HEK293 (cell line): Measurements from ENCODE around the gene SPATA25.

ENCODE experiments used
- TCF7L2 ChIP-seq: IDR thresholded peaks from 2 replicates; pipeline ENCODE4 v1.6.1; 2011; ENCODE audit warnings: low read depth, mild to moderate bottlenecking, inconsistent platforms, low read length, moderate library complexity, borderline replicate concordance
- ZNF140 ChIP-seq: fragments of 450-650 bp; formaldehyde crosslinking; IDR thresholded peaks from 2 replicates; pipeline ENCODE4 v1.5.1; 2016; ENCODE audit warnings: missing biosample characterization, missing genetic modification characterization
- ZNF311 ChIP-seq: fragments of 450-650 bp; formaldehyde crosslinking; IDR thresholded peaks from 2 replicates; pipeline ENCODE4 v1.5.1; 2017; ENCODE audit warnings: missing biosample characterization, missing genetic modification characterization, borderline replicate concordance
- ZNF654 ChIP-seq: fragments of 450-650 bp; formaldehyde crosslinking; IDR thresholded peaks from 2 replicates; pipeline ENCODE4 v1.5.1; 2016; ENCODE audit warnings: low read depth, missing biosample characterization, missing genetic modification characterization
- TF ChIP-seq, protein P1 (sequence below): fragments of 450-650 bp; formaldehyde crosslinking; IDR thresholded peaks from 2 replicates; pipeline ENCODE4 v1.5.1; 2016; ENCODE audit warnings: missing biosample characterization, missing genetic modification characterization
- TF ChIP-seq, protein P2 (sequence below): fragments of 450-650 bp; formaldehyde crosslinking; IDR thresholded peaks from 2 replicates; pipeline ENCODE4 v1.5.1; 2017; ENCODE audit warnings: missing biosample characterization, mild to moderate bottlenecking, missing genetic modification characterization, moderate library complexity
- TF ChIP-seq, protein P3 (sequence below): sonication (generic); formaldehyde crosslinking; IDR thresholded peaks from 2 replicates; pipeline ENCODE4 v1.8.1; 2022; ENCODE audit warnings: mild to moderate bottlenecking, moderate library complexity, missing genetic modification reagents
- TF ChIP-seq, protein P4 (sequence below): fragments of 450-650 bp; formaldehyde crosslinking; IDR thresholded peaks from 2 replicates; pipeline ENCODE4 v1.5.1; 2016; ENCODE audit warnings: missing biosample characterization, missing genetic modification characterization, low read depth

DNA sequence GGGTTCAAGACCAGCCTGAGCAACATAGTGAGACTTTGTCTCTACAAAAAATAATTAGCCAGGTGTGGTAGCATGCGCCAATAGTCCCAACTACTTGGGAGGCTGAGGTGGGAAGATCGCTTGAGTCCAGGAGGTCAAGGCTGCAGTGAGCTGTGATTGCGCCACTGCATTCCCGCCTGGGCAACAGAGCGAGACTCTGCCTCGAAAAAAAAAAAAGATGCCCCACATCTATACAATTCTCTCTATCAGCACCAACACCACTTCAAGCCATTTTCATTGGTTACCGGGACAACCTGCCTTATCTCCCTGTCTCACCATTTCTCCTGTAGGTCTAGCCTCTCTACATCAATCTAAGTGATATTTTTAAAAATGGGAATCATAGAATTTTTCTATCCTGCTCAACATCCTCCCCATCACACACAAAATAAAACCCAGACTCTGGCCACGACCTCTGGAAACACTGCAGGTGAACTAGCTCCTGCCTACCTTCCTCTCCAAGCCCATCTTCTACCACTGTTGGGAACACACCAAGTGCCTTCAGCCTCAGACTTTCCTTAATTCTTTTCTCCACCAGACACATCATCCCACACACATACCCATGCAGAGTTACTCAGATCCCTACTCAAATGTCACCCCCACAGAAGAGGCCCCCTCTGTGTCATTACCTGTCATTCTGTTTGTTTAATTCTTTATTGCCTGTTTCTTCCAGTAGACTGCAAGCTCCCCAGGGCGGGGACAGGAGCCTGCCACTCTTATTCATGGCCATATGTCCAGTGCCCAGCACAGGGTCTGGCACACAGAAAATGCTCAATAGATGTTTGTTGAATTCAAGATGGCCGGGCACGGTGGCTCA is 34.1 kb upstream of the SPATA25 start:
- TF ChIP-seq, protein P1, sequence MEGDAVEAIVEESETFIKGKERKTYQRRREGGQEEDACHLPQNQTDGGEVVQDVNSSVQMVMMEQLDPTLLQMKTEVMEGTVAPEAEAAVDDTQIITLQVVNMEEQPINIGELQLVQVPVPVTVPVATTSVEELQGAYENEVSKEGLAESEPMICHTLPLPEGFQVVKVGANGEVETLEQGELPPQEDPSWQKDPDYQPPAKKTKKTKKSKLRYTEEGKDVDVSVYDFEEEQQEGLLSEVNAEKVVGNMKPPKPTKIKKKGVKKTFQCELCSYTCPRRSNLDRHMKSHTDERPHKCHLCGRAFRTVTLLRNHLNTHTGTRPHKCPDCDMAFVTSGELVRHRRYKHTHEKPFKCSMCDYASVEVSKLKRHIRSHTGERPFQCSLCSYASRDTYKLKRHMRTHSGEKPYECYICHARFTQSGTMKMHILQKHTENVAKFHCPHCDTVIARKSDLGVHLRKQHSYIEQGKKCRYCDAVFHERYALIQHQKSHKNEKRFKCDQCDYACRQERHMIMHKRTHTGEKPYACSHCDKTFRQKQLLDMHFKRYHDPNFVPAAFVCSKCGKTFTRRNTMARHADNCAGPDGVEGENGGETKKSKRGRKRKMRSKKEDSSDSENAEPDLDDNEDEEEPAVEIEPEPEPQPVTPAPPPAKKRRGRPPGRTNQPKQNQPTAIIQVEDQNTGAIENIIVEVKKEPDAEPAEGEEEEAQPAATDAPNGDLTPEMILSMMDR (tag by site-specific recombination) = no peak
- no peak for TF ChIP-seq ZNF654 (tag by site-specific recombination)
- TF ChIP-seq, protein P2, sequence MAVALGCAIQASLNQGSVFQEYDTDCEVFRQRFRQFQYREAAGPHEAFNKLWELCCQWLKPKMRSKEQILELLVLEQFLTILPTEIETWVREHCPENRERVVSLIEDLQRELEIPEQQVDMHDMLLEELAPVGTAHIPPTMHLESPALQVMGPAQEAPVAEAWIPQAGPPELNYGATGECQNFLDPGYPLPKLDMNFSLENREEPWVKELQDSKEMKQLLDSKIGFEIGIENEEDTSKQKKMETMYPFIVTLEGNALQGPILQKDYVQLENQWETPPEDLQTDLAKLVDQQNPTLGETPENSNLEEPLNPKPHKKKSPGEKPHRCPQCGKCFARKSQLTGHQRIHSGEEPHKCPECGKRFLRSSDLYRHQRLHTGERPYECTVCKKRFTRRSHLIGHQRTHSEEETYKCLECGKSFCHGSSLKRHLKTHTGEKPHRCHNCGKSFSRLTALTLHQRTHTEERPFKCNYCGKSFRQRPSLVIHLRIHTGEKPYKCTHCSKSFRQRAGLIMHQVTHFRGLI (tag by site-specific recombination) = no peak
- TF ChIP-seq TCF7L2 = no peak
- TF ChIP-seq, protein P3, sequence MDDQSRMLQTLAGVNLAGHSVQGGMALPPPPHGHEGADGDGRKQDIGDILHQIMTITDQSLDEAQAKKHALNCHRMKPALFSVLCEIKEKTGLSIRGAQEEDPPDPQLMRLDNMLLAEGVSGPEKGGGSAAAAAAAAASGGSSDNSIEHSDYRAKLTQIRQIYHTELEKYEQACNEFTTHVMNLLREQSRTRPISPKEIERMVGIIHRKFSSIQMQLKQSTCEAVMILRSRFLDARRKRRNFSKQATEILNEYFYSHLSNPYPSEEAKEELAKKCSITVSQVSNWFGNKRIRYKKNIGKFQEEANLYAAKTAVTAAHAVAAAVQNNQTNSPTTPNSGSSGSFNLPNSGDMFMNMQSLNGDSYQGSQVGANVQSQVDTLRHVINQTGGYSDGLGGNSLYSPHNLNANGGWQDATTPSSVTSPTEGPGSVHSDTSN (CRISPR knock-in tag) = no peak
- TF ChIP-seq, protein P4, sequence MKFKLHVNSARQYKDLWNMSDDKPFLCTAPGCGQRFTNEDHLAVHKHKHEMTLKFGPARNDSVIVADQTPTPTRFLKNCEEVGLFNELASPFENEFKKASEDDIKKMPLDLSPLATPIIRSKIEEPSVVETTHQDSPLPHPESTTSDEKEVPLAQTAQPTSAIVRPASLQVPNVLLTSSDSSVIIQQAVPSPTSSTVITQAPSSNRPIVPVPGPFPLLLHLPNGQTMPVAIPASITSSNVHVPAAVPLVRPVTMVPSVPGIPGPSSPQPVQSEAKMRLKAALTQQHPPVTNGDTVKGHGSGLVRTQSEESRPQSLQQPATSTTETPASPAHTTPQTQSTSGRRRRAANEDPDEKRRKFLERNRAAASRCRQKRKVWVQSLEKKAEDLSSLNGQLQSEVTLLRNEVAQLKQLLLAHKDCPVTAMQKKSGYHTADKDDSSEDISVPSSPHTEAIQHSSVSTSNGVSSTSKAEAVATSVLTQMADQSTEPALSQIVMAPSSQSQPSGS = no peak
- no peak for TF ChIP-seq ZNF311
- no peak for TF ChIP-seq ZNF140 (tag by site-specific recombination)
